HAP-1 (cell line): ENCODE data around the gene ATXN1.

Experiments
- DNase-seq, 2 experiments: peaks; one replicate each; pipeline ENCODE4 v3.0.0-alpha.2; 2016 to 2020; ENCODE audit warnings: low spot score in 2 of 2
- H3K27me3 ChIP-seq: fragments of 250-450 bp; sonication (Bioruptor Pico); 2 replicates; pipeline ENCODE4 v1.5.1; 2020; ENCODE audit warnings: low read depth, mild to moderate bottlenecking, moderate library complexity
- H3K36me3 ChIP-seq: fragments of 250-450 bp; sonication (Bioruptor Pico); replicated peaks from 2 replicates; pipeline ENCODE4 v1.5.1; 2020; ENCODE audit warnings: mild to moderate bottlenecking
- H3K4me1 ChIP-seq: fragments of 250-450 bp; sonication (Bioruptor Pico); 2 replicates; pipeline ENCODE4 v1.5.1; 2020; ENCODE audit warnings: mild to moderate bottlenecking
- H3K4me3 ChIP-seq: fragments of 250-450 bp; sonication (Bioruptor Pico); 2 replicates; pipeline ENCODE4 v1.5.1; 2020; ENCODE audit warnings: mild to moderate bottlenecking, moderate library complexity
- H3K9me3 ChIP-seq: fragments of 250-450 bp; sonication (Bioruptor Pico); 2 replicates; pipeline ENCODE4 v1.5.1; 2020; ENCODE audit warnings: mild to moderate bottlenecking, moderate library complexity
- in situ Hi-C: fragments of 300-500 bp; cut with MboI; formaldehyde crosslinking; loops from 3 replicates; pipeline ENCODE4 v1.14.3; 2020; ENCODE audit warnings: low sequenced_read_pairs, inconsistent platforms, mixed read lengths

Gene ATXN1

GRCh38 chr6:16374016-16374415 lies 387.2 kb downstream of the ATXN1 start:
- no peak for DNase-seq
- H3K4me3 ChIP-seq: no peak overlapping the region
- H3K9me3 ChIP-seq: no peaks in the 10 kb centered on the region
- H3K27me3 ChIP-seq: no peaks in the 10 kb centered on the region
- H3K4me1 ChIP-seq: no peaks in the 10 kb centered on the region
- in situ Hi-C loops: no loop called here
- no peaks in the 10 kb centered on the region for H3K36me3 ChIP-seq

GRCh38 chr6:16372029-16372776 lies 389.1 kb downstream of the ATXN1 start:
- DNase-seq: no peak
- H3K9me3 ChIP-seq: no peaks in the 10 kb centered on the region
- H3K4me1 ChIP-seq: no peaks in the 10 kb centered on the region
- H3K27me3 ChIP-seq: no peaks in the 10 kb centered on the region
- no peak overlapping the region for H3K4me3 ChIP-seq
- in situ Hi-C loops: no loop called here
- H3K36me3 ChIP-seq: no peaks in the 10 kb centered on the region

- H3K9me3 ChIP-seq: no peaks in the 10 kb centered on the region
- H3K36me3 ChIP-seq: no peaks in the 10 kb centered on the region
- in situ Hi-C loops: no loop called here
- H3K4me1 ChIP-seq: no peaks in the 10 kb centered on the region
- H3K4me3 ChIP-seq: no peak overlapping the region
- no peaks in the 10 kb centered on the region for H3K27me3 ChIP-seq
- no peak for DNase-seq
These were observed 389.9 kb downstream of the ATXN1 start for GRCh38 chr6:16371401-16371800.

GRCh38 chr6:16370943-16371342 lies 390.3 kb downstream of the ATXN1 start:
- no peak overlapping the region for H3K4me3 ChIP-seq
- in situ Hi-C loops: no loop called here
- no peak for DNase-seq
- no peaks in the 10 kb centered on the region for H3K9me3 ChIP-seq
- no peaks in the 10 kb centered on the region for H3K4me1 ChIP-seq
- H3K27me3 ChIP-seq: no peaks in the 10 kb centered on the region
- no peaks in the 10 kb centered on the region for H3K36me3 ChIP-seq

GRCh38 chr6:16369989-16370388 lies 391.3 kb downstream of the ATXN1 start:
- in situ Hi-C loops: no loop called here
- H3K9me3 ChIP-seq: no peaks in the 10 kb centered on the region
- no peaks in the 10 kb centered on the region for H3K27me3 ChIP-seq
- H3K4me3 ChIP-seq: no peak overlapping the region
- no peaks in the 10 kb centered on the region for H3K36me3 ChIP-seq
- DNase-seq: no peak
- H3K4me1 ChIP-seq: no peaks in the 10 kb centered on the region

GRCh38 chr6:16369140-16369745 lies 392.0 kb downstream of the ATXN1 start:
- H3K27me3 ChIP-seq: no peaks in the 10 kb centered on the region
- DNase-seq: no peak
- no peaks in the 10 kb centered on the region for H3K9me3 ChIP-seq
- in situ Hi-C loops: no loop called here
- H3K4me1 ChIP-seq: no peaks in the 10 kb centered on the region
- H3K36me3 ChIP-seq: no peaks in the 10 kb centered on the region
- no peak overlapping the region for H3K4me3 ChIP-seq

- DNase-seq: no peak
- Histone ChIP-seq H3K36me3 (no peaks in the 10 kb centered on the region), H3K4me3 (no peak overlapping the region), H3K9me3 (no peaks in the 10 kb centered on the region), H3K4me1 (no peaks in the 10 kb centered on the region), H3K27me3 (peaks cover 4% of the 10 kb centered on the region; the same call in 1 of the 2 replicates)
- in situ Hi-C loops: no loop called here
These were observed 393.7 kb downstream of the ATXN1 start for GRCh38 chr6:16367571-16367970.

- no peaks in the 10 kb centered on the region for H3K36me3 ChIP-seq
- H3K9me3 ChIP-seq: no peaks in the 10 kb centered on the region
- no peak overlapping the region for H3K4me3 ChIP-seq
- DNase-seq: no peak
- in situ Hi-C loops: no loop called here
- peaks cover 7% of the 10 kb centered on the region; the same call in 1 of the 2 replicates for H3K27me3 ChIP-seq
- H3K4me1 ChIP-seq: no peaks in the 10 kb centered on the region
These were observed 397.5 kb downstream of the ATXN1 start for GRCh38 chr6:16363749-16364148.

- H3K9me3 ChIP-seq: no peaks in the 10 kb centered on the region
- in situ Hi-C loops: no loop called here
- H3K36me3 ChIP-seq: no peaks in the 10 kb centered on the region
- peaks cover 7% of the 10 kb centered on the region; the same call in 1 of the 2 replicates for H3K27me3 ChIP-seq
- no peak overlapping the region for H3K4me3 ChIP-seq
- DNase-seq: no peak
- no peaks in the 10 kb centered on the region for H3K4me1 ChIP-seq
These were observed 398.3 kb downstream of the ATXN1 start for GRCh38 chr6:16362819-16363589.

GRCh38 chr6:16362296-16362695 lies 399.0 kb downstream of the ATXN1 start:
- no peaks in the 10 kb centered on the region for H3K36me3 ChIP-seq
- in situ Hi-C loops: no loop called here
- H3K4me1 ChIP-seq: no peaks in the 10 kb centered on the region
- H3K9me3 ChIP-seq: no peaks in the 10 kb centered on the region
- no peak overlapping the region for H3K4me3 ChIP-seq
- DNase-seq: no peak
- H3K27me3 ChIP-seq: peaks cover 7% of the 10 kb centered on the region; the same call in 1 of the 2 replicates

GRCh38 chr6:16361861-16362260 lies 399.4 kb downstream of the ATXN1 start:
- Histone ChIP-seq H3K4me3 (no peak overlapping the region), H3K27me3 (peaks cover 7% of the 10 kb centered on the region; the same call in 1 of the 2 replicates), H3K36me3 (no peaks in the 10 kb centered on the region), H3K9me3 (no peaks in the 10 kb centered on the region), H3K4me1 (no peaks in the 10 kb centered on the region)
- DNase-seq: no peak
- in situ Hi-C loops: no loop called here

- Histone ChIP-seq H3K4me1 (no peaks in the 10 kb centered on the region), H3K36me3 (no peaks in the 10 kb centered on the region), H3K4me3 (no peak overlapping the region), H3K27me3 (peaks cover 7% of the 10 kb centered on the region; the same call in 1 of the 2 replicates), H3K9me3 (no peaks in the 10 kb centered on the region)
- no peak for DNase-seq
- in situ Hi-C loops: no loop called here
These were observed 400.1 kb downstream of the ATXN1 start for GRCh38 chr6:16361121-16361520.

- Histone ChIP-seq H3K27me3 (peaks cover 7% of the 10 kb centered on the region; the same call in 1 of the 2 replicates), H3K9me3 (no peaks in the 10 kb centered on the region), H3K4me1 (no peaks in the 10 kb centered on the region), H3K36me3 (no peaks in the 10 kb centered on the region), H3K4me3 (no peak overlapping the region)
- in situ Hi-C loops: no loop called here
- DNase-seq: no peak
These were observed 400.9 kb downstream of the ATXN1 start for GRCh38 chr6:16360365-16360764.

GRCh38 chr6:16359563-16359962 lies 401.7 kb downstream of the ATXN1 start:
- no peaks in the 10 kb centered on the region for H3K4me1 ChIP-seq
- no peak overlapping the region for H3K4me3 ChIP-seq
- H3K27me3 ChIP-seq: peaks cover 7% of the 10 kb centered on the region; the same call in 1 of the 2 replicates
- no peaks in the 10 kb centered on the region for H3K9me3 ChIP-seq
- no peaks in the 10 kb centered on the region for H3K36me3 ChIP-seq
- DNase-seq: no peak
- in situ Hi-C loops: no loop called here
